B cell (primary cell): ENCODE measurements around the gene CACNA1G. TPM values are rescaled to one million over a fixed set of nuclear protein-coding genes. Genes with fewer than 3 reads are reported as not detected.

Experiments
- ATAC-seq: fragments of 200-7000 bp; cut with Tn5 transposase; one replicate; pipeline ENCODE4 v1.10.0; 2021; ENCODE audit warnings: low read depth, mild to moderate bottlenecking, moderate number of reproducible peaks, moderate library complexity
- CTCF ChIA-PET: fragments of 350-600 bp; sonication (Branson Sonifier 250); formaldehyde crosslinking; loops from one replicate; lab custom pipeline; 2021; ENCODE audit warnings: antibody characterized with exemption, inconsistent platforms; lab: Charles Lee
- POLR2A ChIA-PET: fragments of 350-600 bp; sonication (Branson Sonifier 250); formaldehyde crosslinking; loops from one replicate; lab custom pipeline; 2021; ENCODE audit warnings: antibody characterized with exemption; lab: Charles Lee
- DNase-seq: peaks from one replicate; pipeline ENCODE4 v3.0.0; 2013
- H2AFZ ChIP-seq: 2 replicates; pipeline ENCODE4 v1.6.1; 2012; ENCODE audit warnings: mild to moderate bottlenecking, low read depth, low read length; ENCODE audit not compliant: insufficient read depth, poor library complexity, severe bottlenecking
- H3K27ac ChIP-seq, 2 donors: 1 replicate in 1 of 2; 2 replicates in 1 of 2; pipeline ENCODE4 v1.5.1; 2012 to 2013; ENCODE audit warnings: low read length in 2 of 2, mild to moderate bottlenecking in 2 of 2, moderate library complexity in 1 of 2
- H3K27me3 ChIP-seq, 4 experiments: fragments of 200-600 bp in 1 of 4; sonication (generic) in 1 of 4; replicated peaks in 1 of 4; 1 replicate in 2 of 4; 2 replicates in 2 of 4; pipeline versions ENCODE4 v1.6.1 to v1.7.0; 2013 to 2016; ENCODE audit warnings: low read length in 3 of 4, mild to moderate bottlenecking in 2 of 4, mixed read lengths in 1 of 4, moderate library complexity in 1 of 4; ENCODE audit not compliant: insufficient read depth in 4 of 4, control insufficient read depth in 3 of 4; ENCODE audit errors: control extremely low read depth in 1 of 4
- H3K36me3 ChIP-seq, 2 experiments: replicated peaks in 1 of 2; 1 replicate in 1 of 2; 2 replicates in 1 of 2; pipeline versions ENCODE4 v1.6.1 to v1.7.1; 2013; ENCODE audit warnings: low read length in 1 of 2; ENCODE audit not compliant: insufficient read depth in 2 of 2, control insufficient read depth in 1 of 2; ENCODE audit errors: control extremely low read depth in 1 of 2, extremely low read depth in 1 of 2
- H3K4me1 ChIP-seq, 2 donors: fragments of 200-600 bp in 1 of 2; sonication (generic) in 1 of 2; 1 replicate in 1 of 2; 2 replicates in 1 of 2; pipeline versions ENCODE4 v1.5.1 to v1.6.1; 2013 to 2017; ENCODE audit warnings: low read length in 2 of 2; ENCODE audit not compliant: control insufficient read depth in 2 of 2, insufficient read depth in 2 of 2
- H3K4me2 ChIP-seq: replicated peaks from 2 replicates; pipeline ENCODE3; 2012; ENCODE audit warnings: mild to moderate bottlenecking, low read depth, low read length; ENCODE audit not compliant: poor library complexity, severe bottlenecking
- H3K4me3 ChIP-seq, 5 experiments: fragments of 200-600 bp in 1 of 5; sonication (generic) in 1 of 5; 1 replicate in 3 of 5; 2 replicates in 2 of 5; pipeline versions ENCODE4 v1.5.1 to v1.7.0; 2011 to 2016; ENCODE audit warnings: low read length in 4 of 5, mild to moderate bottlenecking in 4 of 5, low read depth in 2 of 5, control low read depth in 1 of 5, moderate library complexity in 1 of 5; ENCODE audit not compliant: insufficient read depth in 1 of 5; ENCODE audit errors: control extremely low read depth in 1 of 5, extremely low read depth in 1 of 5
- H3K79me2 ChIP-seq: fragments of 200-600 bp; sonication (generic); one replicate; pipeline ENCODE4 v1.6.0; 2016; ENCODE audit warnings: low read length; ENCODE audit not compliant: control insufficient read depth, insufficient read depth
- H3K9ac ChIP-seq: fragments of 200-600 bp; sonication (generic); 2 replicates; pipeline ENCODE4 v1.6.1; 2017; ENCODE audit warnings: mild to moderate bottlenecking, low read length, moderate library complexity
- H3K9me3 ChIP-seq, 3 donors: one replicate each; pipeline versions ENCODE4 v1.6.1 to v1.7.1; 2013; ENCODE audit warnings: low read length in 2 of 3; ENCODE audit not compliant: control insufficient read depth in 2 of 3, insufficient read depth in 1 of 3; ENCODE audit errors: control extremely low read depth in 1 of 3
- H4K20me1 ChIP-seq: 2 replicates; pipeline ENCODE4 v1.6.0; 2012; ENCODE audit warnings: mild to moderate bottlenecking, low read length; ENCODE audit not compliant: insufficient read depth, control insufficient read depth, poor library complexity, severe bottlenecking
- H3K27ac Mint-ChIP-seq: one replicate; pipeline ENCODE4 v1.8.0; 2021; ENCODE audit warnings: mixed read lengths
- H3K27me3 Mint-ChIP-seq: one replicate; pipeline ENCODE4 v1.8.0; 2021; ENCODE audit warnings: mixed read lengths
- H3K4me1 Mint-ChIP-seq: one replicate; pipeline ENCODE4 v1.8.0; 2021; ENCODE audit warnings: mixed read lengths
- H3K4me3 Mint-ChIP-seq: one replicate; pipeline ENCODE4 v1.8.0; 2021; ENCODE audit warnings: mixed read lengths
- H3K9me3 Mint-ChIP-seq: one replicate; pipeline ENCODE4 v1.8.0; 2022; ENCODE audit warnings: mixed read lengths; ENCODE audit not compliant: insufficient read depth
- EZH2 ChIP-seq: IDR thresholded peaks from 2 replicates; pipeline ENCODE4 v1.6.1; 2012; ENCODE audit warnings: borderline replicate concordance, low read depth, mild to moderate bottlenecking, moderate library complexity, low read length; ENCODE audit not compliant: insufficient read depth, poor library complexity, severe bottlenecking
- WGBS: methylation state at CpG from one replicate; pipeline ENCODE4 v1.1.5; 2013; ENCODE audit warnings: missing lambda C conversion rate; ENCODE audit not compliant: insufficient coverage; 5-methylcytosine and 5-hydroxymethylcytosine counted together
- intact Hi-C: fragments of 100-400 bp; cut with micrococcal nuclease; formaldehyde crosslinking; loops from one replicate; pipeline ENCODE4 v1.10.0; 2022
- polyA plus RNA-seq: library from polyadenylated mRNA; depleted of rRNA; stranded (reverse); fragments of >200 nt; gene quantifications from 2 replicates; pipeline ENCODE4 v1.2.3, GENCODE V29; 2012
- total RNA-seq, 2 donors: library from RNA; stranded (reverse); fragments of 120-200 nt in 1 of 2; gene quantifications; 1 replicate in 1 of 2; 2 replicates in 1 of 2; pipeline versions ENCODE4 v1.2.3 to v1.2.4, GENCODE V29; 2013 to 2022
- TF ChIP-seq, protein P1 (sequence below): fragments of 200-600 bp; IDR thresholded peaks from one replicate; pipeline ENCODE4 v1.8.0; 2022; ENCODE audit warnings: antibody characterized with exemption, mild to moderate bottlenecking

Gene CACNA1G
- total and polyA plus RNA-seq, 2 donors (not counting 1 experiment from before 2014, with no cell fraction given) = 0.12 TPM; not detected in 1

DNA sequence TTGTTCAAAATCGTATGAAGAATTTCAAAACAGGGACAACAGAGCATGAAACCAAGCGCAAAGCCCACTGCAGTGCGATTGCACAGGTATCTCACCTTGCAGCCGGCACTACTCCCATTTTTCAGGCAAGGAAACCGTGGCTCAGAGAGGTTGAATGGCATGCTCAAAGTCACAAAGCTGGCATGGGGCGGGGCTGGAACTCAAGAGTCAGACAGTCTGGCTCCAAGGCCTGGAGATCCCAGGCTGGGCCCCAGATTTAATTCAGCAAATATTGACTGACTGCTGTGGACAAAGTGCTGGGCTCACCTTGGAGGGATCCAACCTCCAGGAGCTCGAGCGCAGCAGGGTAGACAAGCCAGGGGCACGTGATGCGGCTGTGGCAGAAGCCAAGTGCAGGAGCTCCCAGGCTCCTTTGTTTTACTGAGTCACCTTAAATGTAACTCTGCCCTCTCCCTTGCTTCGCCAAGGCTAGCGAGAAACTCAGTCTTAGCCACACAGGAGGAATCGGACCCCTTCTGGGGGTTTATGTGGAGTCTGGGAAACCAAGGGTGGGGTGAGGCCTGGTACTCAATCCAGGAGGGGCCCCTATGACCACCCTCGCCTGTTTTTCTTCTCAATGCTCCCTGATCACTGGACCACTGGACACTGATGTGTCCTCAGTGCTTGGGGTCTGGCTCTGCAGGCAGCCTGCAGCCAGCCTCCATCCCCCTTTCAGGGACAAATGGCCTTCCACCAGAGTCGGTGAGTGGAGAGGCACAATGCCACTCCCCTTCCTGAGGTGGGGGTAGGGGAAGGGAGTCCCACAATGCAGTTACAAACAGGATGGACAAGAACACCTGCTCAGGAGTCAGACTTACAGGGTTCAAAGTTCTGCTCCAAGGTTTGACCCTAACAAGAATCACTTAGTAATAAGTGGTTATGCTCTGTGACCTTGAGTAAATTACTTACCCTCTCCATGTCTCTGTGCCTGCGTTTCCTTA, 17.4 kb upstream of the CACNA1G start:
- TF ChIP-seq, protein P1, sequence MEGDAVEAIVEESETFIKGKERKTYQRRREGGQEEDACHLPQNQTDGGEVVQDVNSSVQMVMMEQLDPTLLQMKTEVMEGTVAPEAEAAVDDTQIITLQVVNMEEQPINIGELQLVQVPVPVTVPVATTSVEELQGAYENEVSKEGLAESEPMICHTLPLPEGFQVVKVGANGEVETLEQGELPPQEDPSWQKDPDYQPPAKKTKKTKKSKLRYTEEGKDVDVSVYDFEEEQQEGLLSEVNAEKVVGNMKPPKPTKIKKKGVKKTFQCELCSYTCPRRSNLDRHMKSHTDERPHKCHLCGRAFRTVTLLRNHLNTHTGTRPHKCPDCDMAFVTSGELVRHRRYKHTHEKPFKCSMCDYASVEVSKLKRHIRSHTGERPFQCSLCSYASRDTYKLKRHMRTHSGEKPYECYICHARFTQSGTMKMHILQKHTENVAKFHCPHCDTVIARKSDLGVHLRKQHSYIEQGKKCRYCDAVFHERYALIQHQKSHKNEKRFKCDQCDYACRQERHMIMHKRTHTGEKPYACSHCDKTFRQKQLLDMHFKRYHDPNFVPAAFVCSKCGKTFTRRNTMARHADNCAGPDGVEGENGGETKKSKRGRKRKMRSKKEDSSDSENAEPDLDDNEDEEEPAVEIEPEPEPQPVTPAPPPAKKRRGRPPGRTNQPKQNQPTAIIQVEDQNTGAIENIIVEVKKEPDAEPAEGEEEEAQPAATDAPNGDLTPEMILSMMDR = no peak
- TF ChIP-seq EZH2 = no peak
- Histone ChIP-seq H3K36me3 (no peaks in the 10 kb centered on the region), H3K27me3 (peaks cover 0 to 15% (median 5%) of the 10 kb centered on the region in 4 experiments), H3K9me3 (no peaks in the 10 kb centered on the region), H3K27ac (no peak overlapping the region), H3K4me2 (peak overlapping the region; percentile 93), H3K4me3 (peak overlapping the region in 1 of 5 experiments; percentile 73), H2AFZ (peak overlapping the region; percentile 97), H3K4me1 (peaks cover 19 to 28% of the 10 kb centered on the region in 2 donors), H4K20me1 (no peaks in the 10 kb centered on the region), H3K9ac (peak overlapping the region; percentile 70), H3K79me2 (no peaks in the 10 kb centered on the region)
- H3K4me3 Mint-ChIP-seq = peak overlapping the region; percentile 95
- H3K27me3 Mint-ChIP-seq = peaks cover 7% of the 10 kb centered on the region
- H3K4me1 Mint-ChIP-seq = peaks cover 21% of the 10 kb centered on the region
- H3K9me3 Mint-ChIP-seq = no peaks in the 10 kb centered on the region
- POLR2A ChIA-PET = interaction anchor here (1.2 to 1.4 kb wide), 2 partner anchors 22 to 324 kb away, joined by 3 to 6 read pairs; partner anchors contain the start of gene TOB1
- CTCF ChIA-PET = interaction anchor here (0.6 to 1.9 kb wide), 10 partner anchors 8 to 299 kb away, joined by 3 to 9 read pairs (median 3); partner anchors contain the start of gene RSAD1
- ATAC-seq (no peak), DNase-seq (no peak)
- intact Hi-C loops = loop anchor here (1.0 to 5.0 kb wide), 4 partner anchors 17 to 164 kb away; partner anchors contain the start of genes ANKRD40, CACNA1G, MYCBPAP and RSAD1
- WGBS = 91% methylated on average over 13 of the region's 16 CpGs
- no peak overlapping the region for H3K27ac Mint-ChIP-seq
